8988T (cell line): ENCODE data around the gene CD74.

ENCODE experiments used
- DNase-seq: peaks from one replicate; pipeline ENCODE4 v3.0.0; 2011

CD74 gene

DNA sequence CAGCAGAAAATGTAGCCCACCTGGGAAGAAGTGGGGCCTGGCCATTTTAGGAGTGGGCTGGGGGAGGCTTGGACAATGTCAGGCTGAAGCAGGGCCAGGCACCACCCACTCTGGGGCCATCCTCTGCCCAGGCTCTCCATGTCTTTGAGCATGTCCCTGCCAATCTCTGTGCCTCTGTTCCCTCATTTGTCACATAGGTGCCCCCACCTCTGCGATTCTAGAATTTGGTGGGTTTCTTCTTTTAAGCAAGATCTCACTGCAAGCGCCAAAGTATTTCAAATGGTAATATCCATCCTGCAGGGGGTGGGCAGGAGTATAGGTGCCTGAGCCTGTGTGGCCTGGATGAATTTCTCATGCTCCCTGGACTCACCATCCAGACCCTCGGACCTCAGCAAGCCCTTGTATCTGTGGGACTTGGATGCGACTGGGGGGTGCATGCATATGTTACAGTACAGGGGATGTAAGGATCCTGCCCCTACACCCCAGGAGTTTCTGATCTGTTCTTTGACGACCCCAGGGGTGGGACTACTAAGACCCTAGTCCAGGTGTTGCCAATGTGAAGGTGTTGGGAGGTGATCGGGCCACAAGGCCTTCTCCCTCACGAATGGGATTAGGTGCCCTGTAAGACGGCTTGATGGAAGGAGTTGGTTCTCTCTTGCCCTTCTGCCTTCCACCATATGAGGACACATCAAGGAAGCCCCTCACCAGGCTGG is 4.3 kb downstream of the CD74 start:
- no peak for DNase-seq

DNA sequence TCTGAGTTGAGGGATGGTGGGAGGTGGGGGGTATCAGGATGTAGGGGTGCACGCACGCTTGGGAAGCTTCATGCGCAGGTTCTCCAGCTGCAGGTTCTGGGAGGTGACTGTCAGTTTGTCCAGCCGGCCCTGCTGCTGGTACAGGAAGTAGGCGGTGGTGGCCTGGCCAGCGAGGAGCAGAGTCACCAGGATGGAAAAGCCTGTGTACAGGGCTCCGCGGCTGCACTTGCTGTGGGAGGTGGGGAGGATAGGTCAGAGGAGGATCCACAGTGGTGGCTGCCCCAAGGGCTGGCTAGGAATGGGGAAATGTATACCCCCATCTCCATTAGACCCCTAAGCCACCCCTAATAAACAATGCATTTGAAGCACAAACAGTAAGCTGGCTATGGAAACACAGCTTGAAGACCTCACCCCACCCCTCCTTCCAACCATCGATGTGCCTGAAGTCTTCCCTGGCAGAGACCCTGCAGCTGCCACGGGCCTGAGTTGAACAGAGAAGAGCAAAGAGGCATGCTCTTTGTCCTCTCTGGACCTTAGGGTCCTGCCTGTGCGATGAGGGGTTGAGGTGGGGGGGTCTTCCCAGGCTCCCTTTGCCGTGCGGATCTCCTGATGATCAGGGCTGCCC is 5.5 kb downstream of the CD74 start:
- no peak for DNase-seq

DNA sequence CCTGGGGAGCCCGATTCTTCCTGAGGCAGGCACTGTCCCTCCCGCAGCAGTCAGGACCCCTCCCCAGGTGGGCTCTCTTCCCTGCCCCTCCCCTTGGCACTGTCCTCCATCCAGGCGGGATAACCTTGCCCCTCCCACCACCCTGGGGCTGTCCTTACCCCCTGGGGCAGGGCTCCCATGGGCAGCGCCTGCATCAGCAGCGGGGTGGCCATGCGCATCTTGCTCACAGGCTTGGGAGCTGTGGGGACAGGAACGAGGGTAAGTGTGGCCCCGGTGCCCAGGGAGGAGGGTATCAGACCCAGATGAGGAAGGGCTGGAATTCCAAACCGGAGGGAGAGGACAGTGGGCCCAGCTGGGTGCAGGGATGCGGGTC is 6.0 kb downstream of the CD74 start:
- no peak for DNase-seq

DNA sequence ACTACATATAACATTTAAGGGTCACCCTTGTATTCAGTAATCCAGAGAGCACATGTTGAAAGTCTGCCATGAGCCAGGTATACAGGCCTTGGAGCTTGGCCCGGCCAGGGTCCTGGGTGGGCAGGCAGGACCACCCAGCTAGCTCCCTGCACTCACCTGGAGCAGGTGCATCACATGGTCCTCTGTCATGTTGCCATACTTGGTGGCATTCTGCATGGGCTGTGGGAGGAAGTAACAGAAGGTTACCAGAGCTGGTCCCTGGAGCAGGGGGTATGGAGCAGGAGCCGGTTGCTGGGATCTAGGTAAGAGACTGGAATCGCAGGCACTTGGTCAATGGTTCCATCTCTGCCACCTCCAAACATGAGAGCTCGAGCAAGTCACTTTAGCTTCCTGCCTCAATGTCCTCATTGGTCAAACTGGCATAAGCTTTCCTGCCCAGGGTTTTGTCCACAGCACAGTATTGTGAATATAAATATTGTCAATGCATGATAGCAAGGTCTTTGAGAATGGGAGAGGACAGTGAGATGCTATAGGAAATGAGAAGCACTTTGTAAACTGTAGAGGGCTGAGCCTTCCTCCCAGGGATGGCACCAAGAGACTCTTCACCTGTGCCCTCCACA is 6.5 kb downstream of the CD74 start:
- DNase-seq, result no peak

DNA sequence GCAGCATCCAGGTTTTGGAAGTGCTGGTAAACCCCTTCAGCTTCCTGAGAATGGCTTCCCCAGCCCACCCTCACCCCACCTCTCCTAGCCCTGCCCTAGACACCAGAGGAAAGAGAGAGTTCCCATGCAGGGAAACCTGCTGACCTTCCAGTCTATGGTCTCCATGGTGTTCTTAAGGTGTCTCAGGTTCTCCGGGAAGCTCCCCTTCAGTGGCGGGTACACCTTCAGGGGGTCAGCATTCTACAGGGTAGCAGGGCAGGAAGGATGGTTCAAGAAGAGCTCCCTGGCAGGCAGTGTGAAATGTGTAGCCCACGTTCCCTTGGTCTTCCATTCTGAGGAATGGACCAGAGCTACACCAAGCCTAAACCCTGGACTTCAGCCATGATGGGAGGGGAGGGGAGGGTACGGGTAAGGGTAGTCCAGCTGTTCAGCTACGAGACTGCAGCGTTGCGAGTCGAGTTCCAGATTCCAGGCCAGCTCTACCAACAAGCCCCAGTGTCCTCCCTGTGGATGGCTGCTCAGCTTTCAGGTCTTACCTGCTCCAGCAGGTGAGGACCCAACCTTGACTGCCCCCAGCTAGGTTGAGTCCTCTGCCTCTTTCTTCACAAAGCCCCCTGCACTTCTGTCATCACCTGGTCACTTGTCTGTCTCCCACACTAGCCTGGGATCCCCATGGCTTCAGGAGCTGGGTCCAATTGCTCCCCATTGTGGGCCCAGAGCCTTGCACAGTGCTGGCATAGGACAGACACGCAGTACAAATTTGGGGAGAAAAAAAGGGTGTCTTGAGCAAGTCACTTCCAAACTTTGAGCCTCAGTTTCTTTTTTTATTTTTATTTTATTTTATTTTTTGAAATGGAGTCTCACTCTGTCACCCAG is 7.5 kb downstream of the CD74 start:
- no peak for DNase-seq

DNA sequence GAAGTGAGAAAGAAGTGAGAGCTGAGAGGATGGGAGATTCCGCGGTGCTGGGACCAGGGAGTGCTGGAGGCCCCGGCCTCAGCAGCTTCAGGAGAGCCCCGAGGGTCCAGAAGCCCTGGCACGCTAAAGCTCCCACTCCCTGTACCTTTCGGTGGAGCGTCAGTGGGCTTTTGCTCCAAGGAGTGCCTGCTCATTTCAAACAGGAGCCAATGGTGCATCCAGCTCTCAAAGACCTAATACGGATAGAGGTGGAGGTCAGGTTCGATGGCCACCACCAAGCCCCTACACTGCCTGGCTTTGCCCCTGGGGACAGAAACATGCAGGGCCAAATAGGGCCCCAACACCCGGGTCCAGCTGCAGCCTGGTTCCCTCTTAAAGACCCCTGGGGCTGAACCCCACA is 8.2 kb downstream of the CD74 start:
- no peak for DNase-seq

DNA sequence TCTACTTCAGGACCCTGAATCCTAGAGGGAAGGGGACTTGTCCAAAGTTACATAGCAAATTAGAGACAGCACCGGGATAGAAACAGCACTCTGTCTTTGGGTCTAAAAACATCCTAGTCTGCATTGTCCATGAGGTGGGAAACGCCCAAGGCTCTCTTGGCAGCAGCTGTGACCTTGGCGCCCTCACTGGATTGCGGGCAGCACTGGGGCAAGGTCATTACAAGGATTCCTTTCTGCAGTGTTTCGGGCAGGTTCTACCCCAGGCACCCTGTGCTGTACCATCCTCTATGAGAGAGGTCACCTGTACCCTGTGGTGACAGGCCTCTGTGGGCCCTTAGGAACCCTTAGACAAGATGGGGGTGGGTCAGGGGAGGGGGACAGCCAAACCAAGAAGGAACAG is 8.6 kb downstream of the CD74 start:
- DNase-seq, result no peak

DNA sequence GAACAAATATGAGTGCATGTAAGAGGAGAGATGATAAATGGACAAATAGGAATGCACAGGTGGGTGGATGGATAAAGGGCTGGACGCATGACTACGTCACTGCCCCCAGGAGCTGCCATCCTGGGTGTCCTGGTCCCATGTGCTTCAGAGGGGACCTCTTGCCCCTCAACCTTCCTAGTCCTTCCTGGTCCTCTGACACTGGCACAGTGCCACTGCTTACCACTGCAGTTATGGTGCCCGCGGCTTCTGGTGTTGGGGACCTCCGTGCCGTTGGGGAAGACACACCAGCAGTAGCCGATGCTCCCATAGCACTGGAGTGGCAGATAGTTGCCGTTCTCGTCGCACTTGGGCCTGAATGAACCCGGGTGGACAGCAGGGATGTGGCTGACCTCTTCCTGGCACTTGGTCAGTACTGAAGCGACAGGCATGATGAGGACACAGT is 9.8 kb downstream of the CD74 start:
- DNase-seq, result no peak

DNA sequence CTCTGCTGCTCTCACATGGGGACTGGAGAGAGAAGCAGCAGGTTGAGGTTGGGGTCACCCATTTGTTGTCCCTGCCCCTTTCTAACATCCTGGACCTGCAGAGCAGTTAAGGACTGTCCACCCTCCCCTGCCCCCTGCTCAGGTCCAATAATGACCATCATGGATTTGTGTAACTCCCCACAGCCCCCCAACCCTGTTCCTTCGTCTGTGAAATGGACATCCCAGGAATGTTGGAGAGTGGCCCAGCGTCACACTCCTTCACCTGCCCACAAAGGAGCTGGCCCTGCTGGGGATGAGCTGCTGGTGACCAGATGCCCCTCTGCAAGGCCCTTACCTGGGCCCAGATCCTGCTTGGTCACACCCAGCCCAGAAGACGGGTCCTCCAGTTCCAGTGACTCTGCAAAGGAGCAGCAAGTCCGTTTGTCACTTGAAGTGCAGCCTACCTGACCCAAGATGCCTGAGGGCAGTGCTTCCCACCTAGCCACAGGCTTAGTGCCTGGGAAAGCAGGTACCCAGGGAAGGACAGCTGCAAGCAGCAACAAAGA is 10.4 kb downstream of the CD74 start:
- no peak for DNase-seq

DNA sequence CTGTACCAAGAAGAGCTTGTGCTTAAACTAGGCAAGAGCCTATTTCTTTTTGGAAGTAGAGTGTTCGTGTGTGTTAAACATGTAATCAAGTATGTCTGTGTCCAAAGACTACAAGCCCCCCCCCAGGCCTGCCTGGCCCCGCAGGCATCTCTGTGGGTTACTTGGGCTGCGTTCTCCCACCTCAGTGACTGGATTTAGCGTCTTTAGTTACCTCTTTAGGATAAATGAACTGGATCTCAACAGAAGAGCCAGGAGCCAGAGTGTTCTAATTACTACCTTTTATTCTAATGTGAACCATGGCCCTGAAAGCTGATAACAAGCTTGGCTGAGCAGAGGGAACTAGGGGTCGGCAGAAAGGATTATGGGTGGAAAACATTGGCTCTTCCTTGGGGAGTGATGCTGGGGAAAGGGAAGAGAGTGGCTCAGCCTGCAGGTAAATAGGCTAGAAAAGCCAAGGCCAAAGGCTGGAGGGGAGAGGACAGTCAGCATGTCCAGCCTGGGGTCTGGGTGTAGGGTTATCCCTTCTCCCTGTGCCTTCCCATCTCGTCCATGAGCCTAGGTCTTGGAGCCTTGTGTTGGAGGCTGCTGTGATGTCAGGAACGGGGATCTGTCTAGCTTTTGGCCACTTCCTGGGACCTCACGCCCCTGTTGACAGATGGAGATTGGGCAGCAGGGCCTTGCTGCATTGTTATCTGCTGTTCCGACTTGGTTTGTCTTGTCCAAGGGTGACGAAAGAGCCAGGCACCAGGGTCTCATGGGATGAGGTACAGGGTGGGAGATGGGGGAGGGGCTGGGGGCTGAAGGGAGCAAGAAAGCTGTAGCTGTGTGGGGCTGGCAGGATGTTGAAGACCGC is 11.1 kb downstream of the CD74 start:
- no peak for DNase-seq

DNA sequence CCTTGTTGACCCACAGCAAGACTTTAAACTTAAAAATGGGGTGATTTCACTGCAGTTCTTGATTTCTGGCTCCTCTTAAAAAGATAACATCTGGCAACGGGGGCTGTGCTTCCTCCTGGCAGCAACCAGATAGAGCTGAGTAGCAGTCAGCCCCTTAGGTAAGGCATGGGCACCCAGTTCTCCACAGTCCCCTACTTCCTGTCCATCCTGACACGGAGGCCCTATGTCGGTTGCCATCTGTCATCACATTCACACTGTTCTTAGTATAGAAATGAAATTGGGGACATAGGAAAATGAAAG is 11.7 kb downstream of the CD74 start:
- no peak for DNase-seq

DNA sequence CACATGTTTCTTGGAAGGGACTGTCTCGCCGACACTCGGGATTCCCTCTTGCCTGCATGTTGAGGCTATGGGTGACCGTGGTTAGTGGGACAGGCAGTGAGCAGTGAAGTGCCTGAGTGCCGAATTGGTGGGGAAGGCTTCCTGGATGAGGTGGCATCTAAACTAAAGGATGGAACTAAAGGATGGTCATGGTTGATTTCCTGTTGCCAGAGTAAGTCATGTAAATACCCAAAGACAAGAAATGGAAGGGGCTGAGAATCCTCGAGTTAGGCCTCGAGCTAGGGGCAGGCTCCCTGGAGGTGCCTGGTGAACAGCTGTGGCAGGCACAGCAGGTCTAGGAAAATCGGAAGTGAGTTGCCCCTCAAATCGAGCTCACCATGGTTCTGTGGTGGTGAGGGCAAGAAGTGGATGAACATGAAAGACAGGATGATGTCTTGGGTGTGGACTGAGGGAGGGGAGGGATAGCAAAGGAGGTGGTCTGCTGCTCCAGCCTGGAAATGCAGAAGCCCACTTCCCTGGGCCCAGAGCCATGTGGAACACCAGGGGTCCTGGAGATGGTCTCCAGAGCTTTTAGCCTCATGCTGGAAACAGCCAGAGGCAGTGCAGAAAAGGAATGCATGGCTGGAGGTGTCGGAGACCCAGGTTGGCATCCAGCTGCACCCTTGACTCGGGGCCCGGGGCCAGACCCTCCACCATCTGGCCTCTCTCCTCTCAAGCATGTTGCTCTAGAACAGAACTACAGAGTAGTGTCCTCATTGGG is 12.2 kb downstream of the CD74 start:
- DNase-seq, result no peak

DNA sequence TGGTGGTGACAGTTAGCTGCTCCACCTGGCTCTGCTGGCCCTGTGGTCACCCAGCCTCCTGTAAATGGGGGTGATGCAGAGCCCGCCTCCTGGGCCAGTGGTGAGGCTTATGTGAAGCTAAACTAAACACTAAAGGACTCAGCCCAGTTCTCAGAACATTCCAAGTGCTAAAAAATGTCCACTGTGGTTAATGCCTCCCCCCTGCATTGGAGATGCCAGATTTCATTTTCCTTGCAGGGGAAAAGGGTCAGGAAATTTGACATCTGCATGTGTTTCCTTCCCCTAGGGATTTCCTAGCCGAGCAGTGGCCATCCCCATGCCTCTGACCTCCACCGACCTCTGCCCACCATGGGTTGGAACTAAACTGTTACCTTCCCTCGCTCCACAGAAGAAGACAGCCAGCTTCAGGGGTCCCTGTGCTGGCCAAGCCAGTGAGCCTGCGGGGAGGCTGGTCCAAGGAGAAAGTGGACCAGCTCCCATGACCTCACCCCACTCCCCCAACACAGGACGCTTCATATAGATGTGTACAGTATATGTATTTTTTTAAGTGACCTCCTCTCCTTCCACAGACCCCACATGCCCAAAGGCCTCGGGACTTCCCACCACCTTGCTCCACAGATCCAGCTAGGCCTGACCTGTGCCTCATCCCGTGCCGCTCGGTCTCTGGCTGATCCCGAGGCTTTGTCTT is 13.0 kb downstream of the CD74 start:
- no peak for DNase-seq

DNA sequence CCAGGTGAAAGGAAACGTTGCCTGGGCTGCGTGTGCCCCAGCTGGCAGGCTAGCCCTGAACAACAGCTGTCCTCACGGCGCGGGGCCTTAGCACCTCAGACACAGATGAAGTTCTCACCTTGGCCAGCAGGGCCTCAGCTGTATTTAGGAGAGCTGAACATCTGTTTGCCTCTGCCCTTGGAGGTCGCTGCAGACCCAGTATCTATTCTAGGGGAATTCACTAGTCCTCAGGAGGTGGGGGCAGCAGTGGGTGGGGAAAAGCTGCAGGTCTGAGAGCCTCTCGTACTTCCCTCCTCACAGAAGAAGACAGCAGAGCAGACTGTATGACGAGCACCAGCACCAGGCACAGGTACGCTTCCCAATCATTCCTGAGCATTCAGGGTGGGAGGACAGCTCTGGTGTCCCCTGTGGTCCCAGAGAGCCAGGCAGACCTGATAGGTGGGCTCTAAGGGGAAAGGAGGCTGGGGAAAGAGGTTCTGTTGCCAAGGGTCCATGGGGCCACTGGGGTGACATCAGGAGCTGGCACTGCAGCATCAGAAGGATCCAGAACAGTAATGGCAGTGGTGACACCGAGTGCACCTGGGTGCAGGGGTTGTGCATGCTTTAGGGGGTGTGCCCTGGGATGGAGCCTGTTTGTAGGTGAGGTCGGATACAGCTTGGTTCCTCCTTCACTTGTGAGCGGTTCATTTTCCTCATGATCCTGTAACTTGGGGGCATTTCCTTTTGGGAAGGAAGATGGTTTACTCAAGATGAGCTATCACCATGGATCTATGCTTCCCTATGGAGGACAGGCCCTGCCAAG is 13.8 kb downstream of the CD74 start:
- no peak for DNase-seq

DNA sequence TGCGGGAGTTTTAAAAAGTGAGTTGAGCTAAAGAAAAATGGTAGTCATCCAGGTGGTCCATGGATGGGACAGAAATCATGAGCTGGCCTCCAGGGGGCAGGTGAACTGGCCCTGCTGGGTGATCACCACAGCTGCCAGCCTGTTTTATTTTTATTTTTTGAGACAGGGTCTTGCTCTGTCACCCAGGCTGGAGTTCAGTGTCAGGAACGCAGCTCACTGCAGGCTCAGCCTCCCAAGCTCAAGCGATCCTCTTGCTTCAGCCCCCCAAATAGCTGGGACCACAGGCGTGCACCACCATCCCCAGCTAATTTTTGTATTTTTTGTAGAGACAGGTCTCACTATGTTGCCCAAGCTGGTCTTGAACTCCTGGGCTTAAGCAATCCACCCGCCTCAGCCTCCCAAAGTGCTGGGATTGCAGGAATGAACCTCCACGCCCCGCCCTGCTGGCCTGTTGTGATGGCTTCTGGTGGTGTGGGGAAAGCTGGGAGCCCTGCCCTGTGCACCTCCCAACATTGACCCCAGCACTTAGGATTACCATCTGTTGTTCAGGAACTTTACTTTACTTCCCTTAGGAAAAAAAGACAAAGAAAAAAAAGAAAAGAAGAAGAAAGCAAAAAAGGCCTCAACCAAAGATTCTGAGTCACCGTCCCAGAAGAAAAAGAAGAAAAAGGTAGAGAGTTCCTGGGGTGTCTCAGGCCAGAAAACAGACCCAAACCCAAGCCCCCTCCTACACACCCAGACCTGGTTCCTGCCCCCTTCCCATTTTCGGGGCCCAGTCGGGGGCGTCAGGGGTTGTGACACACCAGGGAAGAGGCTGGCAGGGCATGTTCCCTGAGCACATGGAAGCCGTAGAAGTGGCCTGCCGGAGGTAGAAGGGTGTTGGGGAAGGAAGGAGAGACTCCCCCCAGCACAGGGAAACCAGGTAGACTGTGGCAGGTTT is 14.7 kb downstream of the CD74 start:
- no peak for DNase-seq

DNA sequence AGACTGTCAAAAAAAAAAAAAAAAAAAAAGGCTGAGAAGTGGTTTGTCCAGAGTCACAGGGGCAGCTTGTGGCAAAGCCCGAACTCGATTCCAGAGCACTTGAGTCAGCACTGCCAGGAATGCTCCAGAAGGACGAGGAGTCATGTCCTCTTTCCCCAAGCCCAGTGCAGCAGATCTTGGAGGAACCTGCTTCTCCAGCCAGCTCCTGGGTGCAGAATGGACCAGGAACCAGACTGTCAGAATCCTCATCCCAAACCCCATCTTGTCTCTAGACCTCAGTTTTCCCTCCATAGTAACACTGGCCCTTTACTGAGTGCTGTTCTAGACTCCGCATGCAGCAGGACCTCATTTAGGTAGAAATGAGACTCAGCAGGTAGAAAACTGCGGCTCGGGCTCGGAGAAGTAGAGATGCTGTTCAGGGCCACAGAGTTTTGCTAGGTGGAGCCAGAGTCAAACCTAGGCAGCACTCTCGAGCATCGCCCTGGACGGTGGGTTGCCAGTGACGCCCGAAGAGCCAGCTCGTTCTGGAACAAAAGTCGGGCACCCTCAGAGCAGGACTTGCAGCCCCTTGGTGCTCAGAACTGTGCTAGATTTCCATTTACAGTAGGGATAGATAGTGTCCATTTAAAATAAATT is 15.4 kb downstream of the CD74 start:
- no peak for DNase-seq

DNA sequence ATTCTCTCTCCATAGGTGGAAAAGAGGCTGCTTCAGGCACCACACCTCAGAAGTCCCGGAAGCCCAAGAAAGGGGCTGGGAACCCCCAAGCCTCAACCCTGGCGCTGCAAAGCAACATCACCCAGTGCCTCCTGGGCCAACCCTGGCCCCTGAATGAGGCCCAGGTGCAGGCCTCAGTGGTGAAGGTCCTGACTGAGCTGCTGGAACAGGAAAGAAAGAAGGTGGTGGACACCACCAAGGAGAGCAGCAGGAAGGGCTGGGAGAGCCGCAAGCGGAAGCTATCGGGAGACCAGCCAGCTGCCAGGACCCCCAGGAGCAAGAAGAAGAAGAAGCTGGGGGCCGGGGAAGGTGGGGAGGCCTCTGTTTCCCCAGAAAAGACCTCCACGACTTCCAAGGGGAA is 16.4 kb downstream of the CD74 start:
- DNase-seq, result no peak

DNA sequence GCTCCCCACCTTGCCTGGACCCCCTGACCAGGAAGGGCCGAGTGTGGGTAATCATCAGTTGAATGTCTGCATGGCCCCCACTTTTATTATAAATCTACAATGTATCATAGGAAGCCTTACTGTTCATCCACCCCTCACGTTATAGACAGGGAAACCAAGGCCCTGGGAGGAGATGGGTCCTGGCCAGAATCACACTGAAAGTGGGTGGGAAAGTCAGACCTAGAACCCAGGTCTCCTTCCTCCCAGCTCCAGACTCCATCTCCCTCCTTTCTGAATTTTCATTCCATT is 17.1 kb downstream of the CD74 start:
- no peak for DNase-seq
